RWPE1 (cell line): ENCODE measurements around the gene IL6.

Source experiments
- CTCF ChIA-PET: fragments of 350-600 bp; sonication (Branson Sonifier 250); formaldehyde crosslinking; extraction: SDS; loops from one replicate; lab custom pipeline; 2021; lab: Yijun Ruan, JAX
- POLR2A ChIA-PET: fragments of 400-600 bp; formaldehyde crosslinking; extraction: SDS; loops from one replicate; lab custom pipeline; 2020; ENCODE audit warnings: antibody characterized with exemption; ENCODE audit not compliant: low non-redundant PET; lab: Yijun Ruan, JAX
- DNase-seq: peaks from one replicate; pipeline ENCODE4 v3.0.0; 2012; ENCODE audit warnings: low spot score
- H3K27ac ChIP-seq: fragments of 450-650 bp; 2 replicates; pipeline ENCODE4 v1.5.1; 2017
- CTCF ChIP-seq: fragments of 450-650 bp; conservative IDR thresholded peaks from 2 replicates; pipeline ENCODE4 v1.5.1; 2017; ENCODE audit warnings: low read depth, mild to moderate bottlenecking

IL6 gene

GRCh38 chr7:22732556-22733126 lies 5.6 kb downstream of the IL6 start:
- no peak overlapping the region for H3K27ac ChIP-seq
- peak; percentile 42 for DNase-seq
- peak; percentile 33 for TF ChIP-seq CTCF
- ChIA-PET CTCF (interaction anchor here (0.6 to 3.0 kb wide), 10 partner anchors 83 to 1254 kb away, joined by 3 to 29 read pairs (median 4); no protein-coding TSS in a partner anchor), POLR2A (no interaction called here)

- ChIA-PET CTCF (interaction anchor here (0.6 kb wide), 2 partner anchors 351 to 687 kb away, joined by 3 read pairs; no protein-coding TSS in a partner anchor), POLR2A (no interaction called here)
- TF ChIP-seq CTCF = no peak
- no peak for DNase-seq
- H3K27ac ChIP-seq = no peak overlapping the region
Observed at GRCh38 chr7:22733761-22734160, 6.8 kb downstream of the IL6 start.

GRCh38 chr7:22743014-22743413 lies 16.0 kb downstream of the IL6 start:
- CTCF ChIA-PET = interaction anchor here (0.6 to 0.7 kb wide), 3 partner anchors 59 to 936 kb away, joined by 3 read pairs; no protein-coding TSS in a partner anchor
- POLR2A ChIA-PET = no interaction called here

GRCh38 chr7:22751341-22751740 lies 24.3 kb downstream of the IL6 start:
- POLR2A ChIA-PET = no interaction called here
- H3K27ac ChIP-seq = no peak overlapping the region
- no peak for DNase-seq
- CTCF ChIA-PET = interaction anchor here (0.7 to 1.0 kb wide), 2 partner anchors 28 to 871 kb away, joined by 3 to 7 read pairs; no protein-coding TSS in a partner anchor
- TF ChIP-seq CTCF = no peak

More at GRCh38 chr7:22743014-22743413, 16.0 kb downstream of the IL6 start:
- no peak overlapping the region for H3K27ac ChIP-seq
- DNase-seq = no peak
- TF ChIP-seq CTCF = no peak

GRCh38 chr7:22757338-22757994 lies 30.5 kb downstream of the IL6 start:
- H3K27ac ChIP-seq = no peak overlapping the region
- no peak for TF ChIP-seq CTCF
- ChIA-PET CTCF (no interaction called here), POLR2A (no interaction called here)
- DNase-seq = no peak

- ChIA-PET CTCF (interaction anchor here (0.9 kb wide), 1 partner anchor 24 kb away, joined by 3 read pairs; no protein-coding TSS in a partner anchor), POLR2A (no interaction called here)
- H3K27ac ChIP-seq = no peak overlapping the region
- DNase-seq = no peak
- TF ChIP-seq CTCF = no peak
Observed at GRCh38 chr7:22758576-22758975, 31.6 kb downstream of the IL6 start.
